Thyroid gland (tissue), 4 donors: ENCODE data around the gene ANXA9. TPM values are rescaled to one million over a fixed set of nuclear protein-coding genes. Genes with fewer than 3 reads are reported as not detected.

Experiments
- DNase-seq, 2 donors: peaks; one replicate each; pipeline ENCODE4 v3.0.0-alpha.2; 2019
- H3K27ac ChIP-seq, 3 donors: fragments of 200-600 bp; sonication (generic); 1 replicate in 2 of 3; 2 replicates in 1 of 3; pipeline ENCODE4 v1.5.1; 2016 to 2019; ENCODE audit warnings: mild to moderate bottlenecking in 1 of 3, moderate library complexity in 1 of 3
- H3K27me3 ChIP-seq: fragments of 200-600 bp; sonication (generic); one replicate; pipeline ENCODE4 v1.5.1; 2019
- H3K36me3 ChIP-seq, 2 donors: fragments of 200-600 bp; sonication (generic); one replicate each; pipeline ENCODE4 v1.5.1; 2016 to 2019
- H3K4me1 ChIP-seq, 2 donors: fragments of 200-600 bp; sonication (generic); one replicate each; pipeline ENCODE4 v1.5.1; 2017 to 2019
- H3K4me3 ChIP-seq, 3 donors: fragments of 200-600 bp; sonication (generic); replicated peaks in 1 of 3; 1 replicate in 2 of 3; 2 replicates in 1 of 3; pipeline ENCODE4 v1.5.1; 2016; ENCODE audit warnings: mild to moderate bottlenecking in 1 of 3
- H3K9me3 ChIP-seq: fragments of 200-600 bp; sonication (generic); one replicate; pipeline ENCODE4 v1.5.1; 2017
- CTCF ChIP-seq, 6 experiments: fragments of 200-600 bp in 3 of 6; fragments of 450-650 bp in 3 of 6; sonication (generic) in 3 of 6; IDR thresholded peaks; one replicate each; pipeline ENCODE4 v1.5.1; 2016 to 2019; ENCODE audit warnings: antibody characterized with exemption in 6 of 6, mild to moderate bottlenecking in 2 of 6, inconsistent platforms in 1 of 6, moderate library complexity in 1 of 6
- POLR2A ChIP-seq, 2 donors: fragments of 450-650 bp; IDR thresholded peaks; one replicate each; pipeline ENCODE4 v1.6.1; 2017; ENCODE audit warnings: antibody characterized with exemption in 2 of 2, mild to moderate bottlenecking in 2 of 2, moderate library complexity in 1 of 2
- WGBS, 2 donors: methylation state at CpG; one replicate each; pipeline ENCODE4 v1.1.5; 2017; 5-methylcytosine and 5-hydroxymethylcytosine counted together
- intact Hi-C: fragments of 100-400 bp; cut with DNase I; formaldehyde crosslinking; loops from one replicate; pipeline ENCODE4 v1.15.1; 2023
- total RNA-seq, 4 donors: library from RNA; depleted of rRNA; stranded (reverse); fragments of >200 nt; gene quantifications; one replicate each; pipeline ENCODE4 v1.2.3, GENCODE V29; 2016

ANXA9 gene
- total RNA-seq, 4 donors from 2014 or later, result 5.8 to 14.9 (median 10.0) TPM

DNA sequence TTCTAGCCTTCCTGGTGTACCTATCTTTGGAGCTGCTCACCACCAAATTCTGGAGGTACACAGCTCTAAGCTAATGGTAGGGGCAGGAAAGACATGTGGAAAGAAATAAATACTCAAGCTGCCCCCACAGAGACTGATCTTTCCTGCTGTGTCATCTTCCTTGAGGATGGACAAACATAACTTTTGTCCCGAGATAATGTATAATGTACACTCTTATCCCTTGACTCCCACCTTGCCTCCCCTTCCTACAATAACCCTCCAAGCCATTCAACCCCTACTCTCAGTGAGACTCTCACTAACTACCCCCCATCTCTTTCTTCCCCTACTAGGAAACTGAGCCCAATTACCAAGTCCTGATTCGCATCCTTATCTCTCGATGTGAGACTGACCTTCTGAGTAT lies 12.2 kb downstream of the ANXA9 start:
- Histone ChIP-seq H3K4me3 (no peak overlapping the region), H3K4me1 (peaks cover 0 to 7% of the 10 kb centered on the region in 2 donors), H3K27me3 (no peaks in the 10 kb centered on the region), H3K36me3 (peaks cover 25 to 27% of the 10 kb centered on the region in 2 donors), H3K27ac (peak overlapping the region in 1 of 3 donors; percentile 59), H3K9me3 (no peaks in the 10 kb centered on the region)
- DNase-seq, result no peak
- WGBS, 2 donors, result 92 to 93% methylated on average over 3 of the region's 3 CpGs
- TF ChIP-seq POLR2A (IDR thresholded peaks at IDR 0.05) (no peak), CTCF (IDR thresholded peaks at IDR 0.05) (no peak)
- intact Hi-C loops, result loop anchor here (10.0 kb wide), 1 partner anchor 439 kb away; no protein-coding TSS in a partner anchor

DNA sequence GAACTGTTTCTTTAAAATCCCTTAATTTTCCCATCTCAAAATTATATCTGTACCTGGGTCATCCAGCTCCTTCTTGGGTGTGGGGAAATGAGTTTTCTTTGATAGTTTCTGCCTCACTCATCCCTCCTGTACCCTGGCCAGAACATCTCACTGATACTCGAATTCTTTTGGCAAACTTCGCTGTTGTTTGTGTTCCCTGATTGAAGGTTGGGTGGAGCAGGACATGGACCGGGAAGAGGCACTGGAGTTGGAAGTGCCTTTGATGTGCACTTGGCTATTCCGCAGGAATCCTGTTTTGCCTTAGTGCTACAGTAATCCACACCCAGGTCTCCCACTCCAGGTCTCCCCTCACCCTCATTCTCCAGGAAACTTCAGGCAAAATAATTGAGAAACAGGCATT lies 13.4 kb downstream of the ANXA9 start:
- H3K9me3 ChIP-seq, result no peaks in the 10 kb centered on the region
- H3K4me1 ChIP-seq, result peaks cover 0 to 7% of the 10 kb centered on the region in 2 donors
- H3K36me3 ChIP-seq, result peaks cover 29 to 39% of the 10 kb centered on the region in 2 donors
- no peak for DNase-seq
- H3K27me3 ChIP-seq, result no peaks in the 10 kb centered on the region
- 74 to 77% methylated on average over 4 of the region's 4 CpGs for WGBS, 2 donors
- peak overlapping the region in 1 of 3 donors; percentile 59 for H3K27ac ChIP-seq
- intact Hi-C loops, result loop anchor here (10.0 kb wide), 1 partner anchor 441 kb away; no protein-coding TSS in a partner anchor
- H3K4me3 ChIP-seq, result no peak overlapping the region
- TF ChIP-seq CTCF (IDR thresholded peaks at IDR 0.05), result no peak
- TF ChIP-seq POLR2A (IDR thresholded peaks at IDR 0.05), result no peak

GRCh38 chr1:150995896-150996295 lies 13.8 kb downstream of the ANXA9 start:
- H3K27me3 ChIP-seq, result no peaks in the 10 kb centered on the region
- peaks cover 0 to 7% of the 10 kb centered on the region in 2 donors for H3K4me1 ChIP-seq
- TF ChIP-seq POLR2A (IDR thresholded peaks at IDR 0.05) (no peak), CTCF (IDR thresholded peaks at IDR 0.05) (peak; percentile 80 to 95 (median 83))
- DNase-seq, result peak; percentile 73 to 77
- intact Hi-C loops, result loop anchor here (10.0 kb wide), 1 partner anchor 441 kb away; no protein-coding TSS in a partner anchor
- 29 to 34% methylated on average over 9 of the region's 9 CpGs for WGBS, 2 donors
- no peaks in the 10 kb centered on the region for H3K9me3 ChIP-seq
- H3K4me3 ChIP-seq, result no peak overlapping the region
- peaks cover 29 to 40% of the 10 kb centered on the region in 2 donors for H3K36me3 ChIP-seq
- H3K27ac ChIP-seq, result peak overlapping the region in 1 of 3 donors; percentile 59

GRCh38 chr1:150997126-150997872 lies 15.2 kb downstream of the ANXA9 start:
- intact Hi-C loops, result loop anchor here (10.0 kb wide), 1 partner anchor 442 kb away; no protein-coding TSS in a partner anchor
- WGBS, 2 donors, result 84 to 85% methylated on average over 15 to 20 of the region's 20 CpGs
- H3K27ac ChIP-seq, result peak overlapping the region in 1 of 3 donors; percentile 32
- no peaks in the 10 kb centered on the region for H3K9me3 ChIP-seq
- TF ChIP-seq CTCF (IDR thresholded peaks at IDR 0.05) (no peak), POLR2A (IDR thresholded peaks at IDR 0.05) (no peak)
- no peak overlapping the region for H3K4me3 ChIP-seq
- peaks cover 3 to 20% of the 10 kb centered on the region in 2 donors for H3K4me1 ChIP-seq
- DNase-seq, result no peak
- H3K36me3 ChIP-seq, result peaks cover 29 to 40% of the 10 kb centered on the region in 2 donors
- H3K27me3 ChIP-seq, result no peaks in the 10 kb centered on the region

DNA sequence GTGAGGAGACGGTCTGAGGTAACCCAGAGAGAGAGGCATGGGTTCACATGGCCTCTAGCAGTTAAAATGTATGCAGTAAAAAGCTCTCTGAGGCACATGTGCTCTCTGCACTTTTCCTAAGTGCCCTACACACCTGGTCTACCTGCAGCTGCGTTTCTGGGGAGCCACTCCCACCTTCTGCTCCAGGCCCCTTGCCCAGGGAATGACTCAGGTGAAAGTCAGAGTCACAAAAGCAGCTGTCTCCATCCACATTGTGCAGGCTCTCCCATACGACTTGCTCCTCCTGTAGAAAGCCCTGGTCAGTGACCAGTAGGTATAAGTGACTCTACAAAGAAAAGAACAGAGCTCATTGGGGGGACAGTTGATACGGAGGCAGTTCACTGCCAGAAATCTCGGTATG lies 15.9 kb downstream of the ANXA9 start:
- intact Hi-C loops, result loop anchor here (10.0 kb wide), 1 partner anchor 443 kb away; no protein-coding TSS in a partner anchor
- no peak for DNase-seq
- peaks cover 29 to 40% of the 10 kb centered on the region in 2 donors for H3K36me3 ChIP-seq
- no peaks in the 10 kb centered on the region for H3K9me3 ChIP-seq
- H3K4me3 ChIP-seq, result no peak overlapping the region
- H3K27me3 ChIP-seq, result no peaks in the 10 kb centered on the region
- TF ChIP-seq POLR2A (IDR thresholded peaks at IDR 0.05), result no peak
- TF ChIP-seq CTCF (IDR thresholded peaks at IDR 0.05), result no peak
- WGBS, 2 donors, result 74 to 84% methylated on average over 4 to 5 of the region's 5 CpGs
- peaks cover 9 to 26% of the 10 kb centered on the region in 2 donors for H3K4me1 ChIP-seq
- H3K27ac ChIP-seq, result no peak overlapping the region
